GM12874 (cell line): ENCODE results near the gene SPESP1.

Experiments
- TF ChIP-seq, protein P1 (sequence below): IDR thresholded peaks from 2 replicates; pipeline ENCODE4 v1.5.1; 2011; ENCODE audit warnings: low read depth, mild to moderate bottlenecking, control low read depth, low read length, moderate library complexity; ENCODE audit not compliant: insufficient read depth

SPESP1 gene

GRCh38 chr15:68979816-68980215 is 49.5 kb downstream of the SPESP1 start:
- TF ChIP-seq, protein P1, sequence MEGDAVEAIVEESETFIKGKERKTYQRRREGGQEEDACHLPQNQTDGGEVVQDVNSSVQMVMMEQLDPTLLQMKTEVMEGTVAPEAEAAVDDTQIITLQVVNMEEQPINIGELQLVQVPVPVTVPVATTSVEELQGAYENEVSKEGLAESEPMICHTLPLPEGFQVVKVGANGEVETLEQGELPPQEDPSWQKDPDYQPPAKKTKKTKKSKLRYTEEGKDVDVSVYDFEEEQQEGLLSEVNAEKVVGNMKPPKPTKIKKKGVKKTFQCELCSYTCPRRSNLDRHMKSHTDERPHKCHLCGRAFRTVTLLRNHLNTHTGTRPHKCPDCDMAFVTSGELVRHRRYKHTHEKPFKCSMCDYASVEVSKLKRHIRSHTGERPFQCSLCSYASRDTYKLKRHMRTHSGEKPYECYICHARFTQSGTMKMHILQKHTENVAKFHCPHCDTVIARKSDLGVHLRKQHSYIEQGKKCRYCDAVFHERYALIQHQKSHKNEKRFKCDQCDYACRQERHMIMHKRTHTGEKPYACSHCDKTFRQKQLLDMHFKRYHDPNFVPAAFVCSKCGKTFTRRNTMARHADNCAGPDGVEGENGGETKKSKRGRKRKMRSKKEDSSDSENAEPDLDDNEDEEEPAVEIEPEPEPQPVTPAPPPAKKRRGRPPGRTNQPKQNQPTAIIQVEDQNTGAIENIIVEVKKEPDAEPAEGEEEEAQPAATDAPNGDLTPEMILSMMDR = no peak

GRCh38 chr15:68980786-68981185 is 50.5 kb downstream of the SPESP1 start:
- TF ChIP-seq, protein P1 = no peak

- TF ChIP-seq, protein P1 = no peak
Measured at GRCh38 chr15:68981941-68982340, 51.6 kb downstream of the SPESP1 start.

- TF ChIP-seq, protein P1 = no peak
Measured at GRCh38 chr15:68982976-68983563, 52.7 kb downstream of the SPESP1 start.

DNA sequence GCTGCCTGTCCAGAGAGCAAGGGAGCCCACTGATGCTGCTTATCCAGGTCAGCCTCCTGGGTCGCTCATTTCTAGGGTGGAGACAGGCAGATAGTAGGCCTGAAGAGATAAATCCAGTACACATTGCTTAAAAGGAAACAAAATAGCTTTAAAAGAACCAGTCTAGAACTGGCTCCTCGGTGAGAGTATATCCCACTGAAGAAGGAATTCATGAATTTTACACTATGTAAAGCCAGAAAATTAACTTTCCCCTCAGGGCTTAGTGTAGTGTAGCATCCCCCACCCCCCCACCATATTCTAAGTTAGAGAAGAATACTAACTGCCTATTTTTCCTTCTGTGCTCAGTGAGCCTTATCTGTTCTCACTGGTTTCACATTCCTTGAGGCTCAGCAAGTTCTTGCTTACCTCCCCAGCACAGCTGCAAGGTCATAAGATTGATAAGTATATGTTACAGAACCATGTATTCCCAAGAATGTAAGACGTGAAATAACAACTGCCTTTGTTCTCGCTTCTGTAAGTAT is 53.7 kb downstream of the SPESP1 start:
- TF ChIP-seq, protein P1 = no peak

GRCh38 chr15:68984586-68984985 is 54.3 kb downstream of the SPESP1 start:
- TF ChIP-seq, protein P1 = no peak

- TF ChIP-seq, protein P1 = no peak
Measured at GRCh38 chr15:68985361-68985891, 55.1 kb downstream of the SPESP1 start.
